HG03139 (cell line): ENCODE results near the gene OSBPL3.

Experiments
- ATAC-seq: cut with Tn5 transposase; IDR thresholded peaks from one replicate; pipeline ENCODE4 v1.9.1; 2021; ENCODE audit not compliant: unreplicated experiment

The OSBPL3 gene

GRCh38 chr7:24769851-24770250 lies 210.1 kb downstream of the OSBPL3 start:
- no peak for ATAC-seq

- ATAC-seq, result no peak
Observed at GRCh38 chr7:24769014-24769830, 210.8 kb downstream of the OSBPL3 start.

- ATAC-seq, result no peak
Observed at GRCh38 chr7:24767878-24768569, 212.0 kb downstream of the OSBPL3 start.

GRCh38 chr7:24764972-24765744 lies 214.8 kb downstream of the OSBPL3 start:
- ATAC-seq, result no peak

- ATAC-seq, result no peak
Observed at GRCh38 chr7:24764011-24764410, 216.0 kb downstream of the OSBPL3 start.

- ATAC-seq, result no peak
Observed at GRCh38 chr7:24763303-24763901, 216.6 kb downstream of the OSBPL3 start.

GRCh38 chr7:24762771-24763170 lies 217.2 kb downstream of the OSBPL3 start:
- no peak for ATAC-seq

- ATAC-seq, result no peak
Observed at GRCh38 chr7:24760968-24761367, 219.0 kb downstream of the OSBPL3 start.

- ATAC-seq, result peak; percentile 50
Observed at GRCh38 chr7:24757353-24758275, 222.4 kb downstream of the OSBPL3 start, which contains the start of gene GSDME. TSS of gene GSDME (minus strand) at chr7:24757464. CDS start at chr7:24749774, 7,690 bp downstream.

- ATAC-seq, result no peak
Observed at GRCh38 chr7:24756545-24757352, 223.2 kb downstream of the OSBPL3 start.

GRCh38 chr7:24755541-24756407 lies 224.2 kb downstream of the OSBPL3 start:
- peak; percentile 64 for ATAC-seq

GRCh38 chr7:24754906-24755506 lies 225.0 kb downstream of the OSBPL3 start:
- no peak for ATAC-seq

- no peak for ATAC-seq
Observed at GRCh38 chr7:24752073-24752800, 227.7 kb downstream of the OSBPL3 start.

GRCh38 chr7:24751484-24751883 lies 228.5 kb downstream of the OSBPL3 start:
- ATAC-seq, result no peak

GRCh38 chr7:24750441-24751055 lies 229.4 kb downstream of the OSBPL3 start:
- ATAC-seq, result no peak

GRCh38 chr7:24748521-24748920 lies 231.5 kb downstream of the OSBPL3 start:
- no peak for ATAC-seq
